Measurements from ENCODE around the gene OGFOD3.

OGFOD3 gene

DNA sequence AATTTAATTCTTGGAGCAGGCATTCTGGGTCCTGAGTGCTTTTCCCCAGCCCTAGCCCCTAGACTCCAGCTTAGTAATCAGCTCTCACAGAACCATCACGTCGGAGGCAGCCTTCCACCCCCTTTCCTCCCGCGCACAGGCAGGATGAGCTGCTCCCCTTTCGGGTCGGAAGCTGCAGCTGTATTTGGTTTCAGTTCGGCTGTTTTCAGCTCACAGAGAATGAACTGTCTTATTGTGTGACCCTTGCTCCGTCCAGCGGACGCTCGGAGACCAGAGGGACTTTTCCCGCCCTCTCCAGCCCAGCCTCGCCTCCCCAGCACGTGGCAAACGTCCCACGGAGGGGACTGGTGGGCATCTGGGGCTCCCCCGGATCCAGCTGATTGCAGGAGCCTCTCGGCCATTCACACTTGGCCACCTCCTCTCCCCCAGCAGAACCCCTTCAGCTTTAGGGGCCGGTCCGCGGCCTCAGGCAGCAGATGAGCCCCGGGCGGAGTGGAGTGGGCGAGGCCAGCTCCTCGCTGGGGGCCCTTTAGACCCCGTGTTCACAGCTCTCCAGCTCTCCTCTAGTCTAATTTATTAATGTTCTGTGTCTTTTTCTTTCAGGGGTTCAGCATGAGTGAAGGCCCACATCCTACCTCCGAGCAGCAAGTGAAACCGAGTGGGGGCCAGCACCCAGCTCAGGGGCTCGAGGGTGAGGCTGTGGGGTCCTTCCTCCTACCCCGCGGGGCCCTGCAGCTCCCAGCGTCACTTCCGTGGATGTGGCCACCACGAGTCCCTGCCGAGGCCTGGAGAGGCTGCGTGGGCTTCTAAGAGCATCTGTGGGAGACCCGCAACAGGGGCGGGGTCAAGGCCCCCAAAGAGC is 47.7 kb downstream of the OGFOD3 start:
- H3K27me3 ChIP-seq, result peaks cover 41% of the 10 kb centered on the region
- no peak for DNase-seq
- H3K36me3 ChIP-seq, result no peaks in the 10 kb centered on the region
- no peaks in the 10 kb centered on the region for H3K9me3 ChIP-seq
- TF ChIP-seq, protein P1, sequence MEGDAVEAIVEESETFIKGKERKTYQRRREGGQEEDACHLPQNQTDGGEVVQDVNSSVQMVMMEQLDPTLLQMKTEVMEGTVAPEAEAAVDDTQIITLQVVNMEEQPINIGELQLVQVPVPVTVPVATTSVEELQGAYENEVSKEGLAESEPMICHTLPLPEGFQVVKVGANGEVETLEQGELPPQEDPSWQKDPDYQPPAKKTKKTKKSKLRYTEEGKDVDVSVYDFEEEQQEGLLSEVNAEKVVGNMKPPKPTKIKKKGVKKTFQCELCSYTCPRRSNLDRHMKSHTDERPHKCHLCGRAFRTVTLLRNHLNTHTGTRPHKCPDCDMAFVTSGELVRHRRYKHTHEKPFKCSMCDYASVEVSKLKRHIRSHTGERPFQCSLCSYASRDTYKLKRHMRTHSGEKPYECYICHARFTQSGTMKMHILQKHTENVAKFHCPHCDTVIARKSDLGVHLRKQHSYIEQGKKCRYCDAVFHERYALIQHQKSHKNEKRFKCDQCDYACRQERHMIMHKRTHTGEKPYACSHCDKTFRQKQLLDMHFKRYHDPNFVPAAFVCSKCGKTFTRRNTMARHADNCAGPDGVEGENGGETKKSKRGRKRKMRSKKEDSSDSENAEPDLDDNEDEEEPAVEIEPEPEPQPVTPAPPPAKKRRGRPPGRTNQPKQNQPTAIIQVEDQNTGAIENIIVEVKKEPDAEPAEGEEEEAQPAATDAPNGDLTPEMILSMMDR (IDR thresholded peaks at IDR 0.05; ENCODE audit: low read depth, low read length), result no peak
- no peaks in the 10 kb centered on the region; the same call in 1 of the 2 replicates for H3K4me1 ChIP-seq
- peak overlapping the region; percentile 8 for H3K4me3 ChIP-seq (ENCODE audit: low read depth, low read length)

DNA sequence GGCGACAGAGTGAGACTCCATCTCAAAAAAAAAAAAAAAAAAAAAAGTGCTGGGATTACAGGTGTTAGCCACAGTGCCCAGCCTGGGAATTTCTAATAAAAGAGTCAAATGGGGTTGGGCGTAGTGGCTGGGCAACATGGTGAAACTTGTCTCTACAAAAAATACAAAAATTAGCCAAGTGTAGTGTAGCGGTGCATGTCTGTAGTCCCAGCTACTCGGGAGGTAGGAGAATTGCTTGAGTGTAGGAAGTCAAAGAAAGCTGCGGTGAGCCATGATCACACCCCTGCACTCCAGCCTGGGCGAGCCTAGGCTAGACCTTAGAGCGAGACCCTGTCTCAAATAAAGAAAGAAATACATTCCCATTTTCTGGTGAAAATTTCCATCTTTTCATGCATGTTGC is 49.2 kb downstream of the OGFOD3 start:
- TF ChIP-seq, protein P1 (IDR thresholded peaks at IDR 0.05; ENCODE audit: low read depth, low read length), result no peak
- no peaks in the 10 kb centered on the region for H3K9me3 ChIP-seq
- H3K36me3 ChIP-seq, result no peaks in the 10 kb centered on the region
- DNase-seq, result no peak
- H3K4me3 ChIP-seq (ENCODE audit: low read depth, low read length), result no peak overlapping the region
- peaks cover 26% of the 10 kb centered on the region for H3K27me3 ChIP-seq
- H3K4me1 ChIP-seq, result no peaks in the 10 kb centered on the region; the same call in 1 of the 2 replicates

DNA sequence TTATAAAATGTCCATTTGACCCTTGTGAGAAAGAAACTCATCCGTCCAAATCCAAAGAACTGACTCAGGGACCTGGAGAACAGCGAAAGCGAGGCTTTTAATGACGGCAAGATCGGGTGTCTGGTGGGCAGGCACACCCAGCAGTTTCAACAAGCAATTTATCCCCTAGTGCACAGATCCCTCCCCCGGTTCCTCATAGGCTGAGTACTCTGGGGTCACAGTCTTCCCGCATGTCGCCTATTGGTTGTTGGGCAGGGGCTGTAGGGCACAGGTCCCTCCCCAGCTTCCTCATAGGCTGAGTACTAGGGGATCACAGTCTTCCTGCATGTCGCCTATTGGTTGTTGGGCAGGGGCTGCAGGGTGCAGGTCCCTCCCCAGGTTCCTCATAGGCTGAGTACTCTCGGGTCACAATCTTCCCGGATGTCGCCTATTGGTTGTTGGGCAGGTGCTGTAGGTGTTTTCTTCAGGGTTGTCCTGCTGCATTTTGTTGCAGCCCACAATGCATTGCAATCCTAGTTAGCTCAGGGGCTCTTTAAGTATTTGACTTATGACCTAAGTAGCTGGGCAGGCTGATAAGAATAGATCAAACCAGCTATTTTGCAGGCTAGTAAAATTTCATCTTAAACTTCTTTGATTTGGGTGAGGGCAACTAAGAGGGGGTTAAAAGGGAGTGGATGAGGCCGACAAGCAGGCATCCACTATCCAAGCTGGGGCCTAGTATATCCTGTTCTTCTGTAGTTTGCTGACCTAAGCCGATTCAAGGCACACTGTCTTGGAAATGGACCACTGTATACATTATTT is 50.5 kb downstream of the OGFOD3 start:
- Histone ChIP-seq H3K4me1 (no peaks in the 10 kb centered on the region; the same call in 1 of the 2 replicates), H3K4me3 (ENCODE audit: low read depth, low read length) (peak overlapping the region; percentile 29; the same call in 1 of the 2 replicates), H3K27me3 (peaks cover 20% of the 10 kb centered on the region), H3K36me3 (no peaks in the 10 kb centered on the region), H3K9me3 (no peaks in the 10 kb centered on the region)
- TF ChIP-seq, protein P1 (IDR thresholded peaks at IDR 0.05; ENCODE audit: low read depth, low read length), result no peak
- DNase-seq, result peak; percentile 87

DNA sequence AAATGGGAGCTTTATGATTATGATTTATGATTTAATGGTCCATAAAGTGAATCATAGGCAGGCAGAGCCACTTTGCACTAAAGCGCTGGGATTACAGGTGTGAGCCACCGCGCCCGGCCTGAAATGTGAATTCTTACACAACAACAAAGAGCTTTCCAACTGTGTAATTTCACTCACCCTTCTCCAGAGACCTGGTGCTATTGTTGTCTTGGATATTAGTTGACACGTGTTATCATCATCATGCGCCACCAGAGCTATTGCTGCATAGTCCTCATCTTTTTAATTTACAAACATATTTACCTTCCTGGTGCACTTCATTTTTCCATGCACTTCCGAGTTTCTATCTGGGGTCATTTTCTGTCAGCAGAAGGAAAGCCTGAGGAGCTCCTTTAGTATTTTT is 51.6 kb downstream of the OGFOD3 start:
- Histone ChIP-seq H3K36me3 (no peaks in the 10 kb centered on the region; the same call in 1 of the 2 replicates), H3K27me3 (peaks cover 11% of the 10 kb centered on the region), H3K4me1 (no peaks in the 10 kb centered on the region; the same call in 1 of the 2 replicates), H3K4me3 (ENCODE audit: low read depth, low read length) (no peak overlapping the region), H3K9me3 (no peaks in the 10 kb centered on the region)
- TF ChIP-seq, protein P1 (IDR thresholded peaks at IDR 0.05; ENCODE audit: low read depth, low read length), result no peak
- no peak for DNase-seq

DNA sequence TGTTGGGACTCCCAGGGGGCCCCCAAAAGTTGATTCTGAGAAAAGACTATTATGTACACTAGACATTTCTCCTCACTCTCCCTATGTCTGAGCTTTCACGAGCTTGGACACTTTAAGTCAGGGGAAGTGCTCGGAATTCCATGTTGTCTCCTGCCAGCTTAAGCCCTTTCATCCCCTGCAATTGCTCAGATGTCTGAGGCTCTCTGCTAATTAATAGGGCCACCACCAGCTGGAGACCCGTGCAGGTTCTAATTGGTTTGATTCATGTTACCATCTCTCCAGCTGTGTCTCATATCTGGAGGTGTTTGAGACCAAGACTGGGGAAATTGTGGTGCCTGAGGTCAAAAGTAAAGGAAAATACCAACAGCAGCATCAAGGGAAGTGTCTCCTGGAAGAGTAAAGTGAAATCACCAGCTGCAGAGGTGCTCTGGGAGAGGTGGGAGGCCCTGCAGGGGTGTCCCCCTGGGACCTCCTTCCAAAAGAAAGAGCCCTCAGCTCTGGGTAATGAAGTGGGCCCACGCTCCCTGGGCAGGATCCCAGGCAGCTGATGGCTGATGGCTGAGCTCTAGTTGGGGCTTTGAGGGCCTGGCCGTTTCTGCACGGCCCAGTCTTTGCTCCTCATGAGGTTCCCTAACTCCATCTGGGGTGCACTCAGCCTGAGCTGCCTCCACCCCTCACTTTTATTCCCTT is 52.6 kb downstream of the OGFOD3 start:
- no peak for DNase-seq

More for the DNA sequence above, 52.6 kb downstream of the OGFOD3 start:
- TF ChIP-seq, protein P1 (IDR thresholded peaks at IDR 0.05; ENCODE audit: low read depth, low read length), result no peak
- peaks cover under 1% of the 10 kb centered on the region; the same call in 1 of the 2 replicates for H3K27me3 ChIP-seq
- no peaks in the 10 kb centered on the region for H3K9me3 ChIP-seq
- no peaks in the 10 kb centered on the region; the same call in 1 of the 2 replicates for H3K4me1 ChIP-seq
- no peak overlapping the region for H3K4me3 ChIP-seq (ENCODE audit: low read depth, low read length)
- no peaks in the 10 kb centered on the region; the same call in 1 of the 2 replicates for H3K36me3 ChIP-seq
